Measurements from ENCODE around the gene PDLIM7. TPM values are rescaled to one million over a fixed set of nuclear protein-coding genes. Genes with fewer than 3 reads are reported as not detected.

PDLIM7 gene
- total and polyA plus RNA-seq, 2 of the 8 experiments (the other 6 are each of a cell fraction or from before 2014, with no cell fraction given): 67.3 to 94.2 TPM

GRCh38 chr5:177539411-177539810 lies 42.0 kb upstream of the PDLIM7 start:
- Histone ChIP-seq H4K20me1 (replicated peaks in 1 of 2; ENCODE audit: control insufficient read depth in 1 of 2, insufficient read depth in 2 of 2, low read length in 2 of 2) (peaks cover 3 to 19% of the 10 kb centered on the region in 2 experiments), H3K4me2 (ENCODE audit: insufficient read depth in 1 of 2, low read depth in 2 of 2, low read length in 2 of 2) (no peak overlapping the region), H4K5ac (ENCODE audit: insufficient read length, low read depth, low read length) (no peak overlapping the region), H2AFZ (ENCODE audit: low read length) (no peak overlapping the region), H3K9me3 (ENCODE audit: insufficient read depth in 2 of 2, low read depth in 1 of 2, low read length in 1 of 2) (no peaks in the 10 kb centered on the region), H3K4me1 (replicated peaks in 1 of 4; ENCODE audit: control insufficient read depth in 3 of 4, insufficient read depth in 4 of 4, low read length in 3 of 4) (0 out of 7 replicates have a peak, but pooled peaks cover 0 to 3% (median 0%) of the 10 kb centered on the region in 4 experiments), H3K27me3 (replicated peaks in 1 of 4; ENCODE audit: control insufficient read depth in 3 of 4, extremely low read depth in 1 of 4, insufficient read depth in 3 of 4, low read length in 3 of 4) (no peaks in the 10 kb centered on the region), H3K36me3 (ENCODE audit: control insufficient read depth in 2 of 4, insufficient read depth in 4 of 4, low read length in 3 of 4) (peaks cover 5 to 44% (median 22%) of the 10 kb centered on the region in 4 experiments; a peak in 7 of 8 replicates), H3K9ac (replicated peaks in 1 of 4; ENCODE audit: extremely low read depth in 1 of 4, low read depth in 3 of 4, low read length in 3 of 4) (no peak overlapping the region), H4K8ac (ENCODE audit: extremely low read depth, insufficient read depth, low read length) (no peak overlapping the region), H3K14ac (ENCODE audit: insufficient read length) (no peak overlapping the region), H3K56ac (replicated peaks; ENCODE audit: insufficient read length, low read depth, low read length) (no peak overlapping the region), H2AK5ac (ENCODE audit: low read depth, low read length) (no peak overlapping the region), H3K23me2 (ENCODE audit: low read depth, low read length) (no peaks in the 10 kb centered on the region), H2BK12ac (ENCODE audit: low read depth, low read length) (no peak overlapping the region), H3K27ac (ENCODE audit: low read depth, low read length) (no peak overlapping the region), H2BK120ac (replicated peaks; ENCODE audit: low read depth, low read length) (no peak overlapping the region), H3K23ac (ENCODE audit: insufficient read length) (no peak overlapping the region), H2BK20ac (ENCODE audit: low read length) (no peak overlapping the region), H3K79me2 (ENCODE audit: control insufficient read depth in 1 of 2, insufficient read depth in 2 of 2, low read length in 2 of 2) (peaks cover 0 to 43% of the 10 kb centered on the region in 2 experiments; a peak in 3 of 4 replicates), H4K91ac (replicated peaks; ENCODE audit: insufficient read length, low read length) (no peak overlapping the region), H3K18ac (ENCODE audit: extremely low read depth, low read length) (no peak overlapping the region), H3K79me1 (ENCODE audit: low read depth, low read length) (peaks cover 14% of the 10 kb centered on the region), H3K4me3 (ENCODE audit: extremely low read depth in 1 of 4, insufficient read depth in 2 of 4, low read depth in 3 of 4, low read length in 4 of 4) (no peak overlapping the region), H2BK5ac (ENCODE audit: low read depth, low read length) (no peak overlapping the region), H3K4ac (replicated peaks; ENCODE audit: insufficient read length, low read depth, low read length) (no peak overlapping the region), H2BK15ac (ENCODE audit: low read length) (no peak overlapping the region)
- 91% methylated on average over 2 of the region's 2 CpGs; no CpG with 5 or more reads in 1 of the 2 experiments for WGBS, 2 experiments (ENCODE audit: extremely low coverage in 1 of 2, insufficient coverage in 1 of 2, insufficient read length in 1 of 2, insufficient replicate concordance in 2 of 2, low coverage in 1 of 2, low lambda C conversion rate in 2 of 2, missing lambda C conversion rate in 1 of 2)
- ChIA-PET CTCF (ENCODE audit: partially characterized antibody) (interaction anchor here (0.9 to 2.5 kb wide), 3 partner anchors 9 to 38 kb away, joined by 3 to 11 read pairs (median 3); no protein-coding TSS in a partner anchor), POLR2A (ENCODE audit: partially characterized antibody) (interaction anchor here (0.8 to 2.3 kb wide), 3 partner anchors 12 to 36 kb away, joined by 4 to 7 read pairs (median 4); no protein-coding TSS in a partner anchor)
- DNase-seq (ENCODE audit: low read depth in 1 of 2, low spot score in 2 of 2): no peak
- no peak for FAIRE-seq
- TF ChIP-seq PHF8 (conservative IDR thresholded peaks at IDR 0.05; ENCODE audit: low read depth, low read length) (no peak), MAFK (IDR thresholded peaks at IDR 0.05; ENCODE audit: low read depth, low read length) (no peak), NRF1 (IDR thresholded peaks at IDR 0.05; ENCODE audit: low read depth, low read length) (no peak)

All from H1 (cell line).